GM23338 (cell line): ENCODE results near the gene TMEM247. TPM values are rescaled to one million over a fixed set of nuclear protein-coding genes. Genes with fewer than 3 reads are reported as not detected.

Source experiments
- ATAC-seq: fragments of 200-7000 bp; cut with Tn5 transposase; 3 replicates; pipeline ENCODE4 v1.9.1; 2020
- DNase-seq: peaks from one replicate; pipeline ENCODE4 v3.0.0-alpha.2; 2015; ENCODE audit warnings: low spot score
- H2AFZ ChIP-seq: fragments of 200-600 bp; sonication (generic); 2 replicates; pipeline ENCODE4 v1.8.0; 2016; ENCODE audit warnings: antibody characterized with exemption, mild to moderate bottlenecking, moderate library complexity
- H3F3A ChIP-seq: fragments of 200-600 bp; sonication (generic); replicated peaks from 2 replicates; pipeline ENCODE4 v1.8.0; 2017; ENCODE audit warnings: antibody characterized with exemption, mixed run types, low read depth
- H3K27ac ChIP-seq: fragments of 200-600 bp; sonication (generic); 2 replicates; pipeline ENCODE4 v1.6.1; 2016; ENCODE audit warnings: low read depth
- H3K27me3 ChIP-seq: fragments of 200-600 bp; sonication (generic); 2 replicates; pipeline ENCODE4 v1.8.0; 2016; ENCODE audit warnings: mild to moderate bottlenecking, mixed run types, moderate library complexity; ENCODE audit not compliant: insufficient read depth
- H3K36me3 ChIP-seq: fragments of 200-600 bp; sonication (generic); 2 replicates; pipeline ENCODE4 v1.8.0; 2016; ENCODE audit warnings: mild to moderate bottlenecking; ENCODE audit not compliant: insufficient read depth
- H3K4me1 ChIP-seq: fragments of 200-600 bp; sonication (generic); 2 replicates; pipeline ENCODE4 v1.8.0; 2016; ENCODE audit warnings: mild to moderate bottlenecking, moderate library complexity; ENCODE audit not compliant: insufficient read depth
- H3K4me2 ChIP-seq: fragments of 200-600 bp; sonication (generic); 2 replicates; pipeline ENCODE4 v1.7.1; 2017; ENCODE audit warnings: mixed run types
- H3K4me3 ChIP-seq: fragments of 200-600 bp; sonication (generic); 2 replicates; pipeline ENCODE4 v1.6.1; 2016; ENCODE audit warnings: mixed run types
- H3K79me2 ChIP-seq: fragments of 200-600 bp; sonication (generic); replicated peaks from 2 replicates; pipeline ENCODE4 v1.8.0; 2017; ENCODE audit warnings: mild to moderate bottlenecking; ENCODE audit not compliant: insufficient read depth
- H3K9me2 ChIP-seq: fragments of 200-600 bp; sonication (generic); 2 replicates; pipeline ENCODE4 v1.8.0; 2017; ENCODE audit not compliant: insufficient read depth
- H4K20me1 ChIP-seq: fragments of 200-600 bp; sonication (generic); replicated peaks from 2 replicates; pipeline ENCODE4 v1.8.0; 2017; ENCODE audit warnings: mild to moderate bottlenecking; ENCODE audit not compliant: insufficient read depth
- H3K27ac Mint-ChIP-seq: 2 replicates; pipeline ENCODE4 v1.8.0; 2020; ENCODE audit warnings: inconsistent platforms, mild to moderate bottlenecking, moderate library complexity, mixed read lengths
- H3K27me3 Mint-ChIP-seq: 3 replicates; pipeline ENCODE4 v1.8.0; 2022; ENCODE audit warnings: low read depth, mild to moderate bottlenecking, moderate library complexity, mixed read lengths, inconsistent platforms; ENCODE audit not compliant: insufficient read depth, poor library complexity
- H3K36me3 Mint-ChIP-seq: 3 replicates; pipeline ENCODE4 v1.8.0; 2021; ENCODE audit warnings: low read depth, mild to moderate bottlenecking, inconsistent platforms, moderate library complexity, mixed read lengths
- H3K4me1 Mint-ChIP-seq: 3 replicates; pipeline ENCODE4 v1.8.0; 2020; ENCODE audit warnings: mild to moderate bottlenecking, inconsistent platforms, mixed read lengths
- H3K4me3 Mint-ChIP-seq: 3 replicates; pipeline ENCODE4 v1.8.0; 2021; ENCODE audit warnings: moderate library complexity, mild to moderate bottlenecking, inconsistent platforms, mixed read lengths
- H3K9me3 Mint-ChIP-seq: 3 replicates; pipeline ENCODE4 v1.8.0; 2020; ENCODE audit warnings: moderate library complexity, mild to moderate bottlenecking, inconsistent platforms, mixed read lengths
- NANOG ChIP-seq: IDR thresholded peaks from 2 replicates; pipeline ENCODE4 v1.6.1; 2016; ENCODE audit warnings: antibody characterized with exemption, borderline replicate concordance
- ZNF331 ChIP-seq: fragments of 250-450 bp; sonication (Bioruptor Pico); IDR thresholded peaks from 2 replicates; pipeline ENCODE4 v1.5.0; 2020; ENCODE audit warnings: low read depth, mild to moderate bottlenecking, moderate library complexity
- ZNF462 ChIP-seq: fragments of 250-450 bp; sonication (Bioruptor Pico); IDR thresholded peaks from 2 replicates; pipeline ENCODE4 v1.5.0; 2020; ENCODE audit warnings: mild to moderate bottlenecking, moderate library complexity
- polyA plus RNA-seq: library from polyadenylated mRNA; unstranded; fragments of >200 nt; fragmentation: Nextera tagmentation; extraction: Ambion mirVana; gene quantifications from 2 replicates; pipeline ENCODE4 v1.2.1, GENCODE V29; 2016
- total RNA-seq: library from RNA; depleted of rRNA; stranded (reverse); fragments of >200 nt; shearing (Covaris generic); gene quantifications from 2 replicates; pipeline ENCODE4 v1.2.3, GENCODE V29; 2014
- TF ChIP-seq, protein P1 (sequence below): IDR thresholded peaks from 2 replicates; pipeline ENCODE4 v1.6.1; 2016; ENCODE audit warnings: antibody characterized with exemption
- TF ChIP-seq, protein P2 (sequence below), 2 experiments: fragments of 200-600 bp in 1 of 2; sonication (generic) in 1 of 2; conservative IDR thresholded peaks; 2 replicates each; pipeline versions ENCODE4 v1.5.1 to v1.6.1; 2016 to 2017; ENCODE audit warnings: antibody characterized with exemption in 2 of 2, low read depth in 2 of 2, mild to moderate bottlenecking in 2 of 2, moderate library complexity in 1 of 2

TMEM247 gene
- total and polyA plus RNA-seq, 2 experiments from 2014 or later, result not detected

DNA sequence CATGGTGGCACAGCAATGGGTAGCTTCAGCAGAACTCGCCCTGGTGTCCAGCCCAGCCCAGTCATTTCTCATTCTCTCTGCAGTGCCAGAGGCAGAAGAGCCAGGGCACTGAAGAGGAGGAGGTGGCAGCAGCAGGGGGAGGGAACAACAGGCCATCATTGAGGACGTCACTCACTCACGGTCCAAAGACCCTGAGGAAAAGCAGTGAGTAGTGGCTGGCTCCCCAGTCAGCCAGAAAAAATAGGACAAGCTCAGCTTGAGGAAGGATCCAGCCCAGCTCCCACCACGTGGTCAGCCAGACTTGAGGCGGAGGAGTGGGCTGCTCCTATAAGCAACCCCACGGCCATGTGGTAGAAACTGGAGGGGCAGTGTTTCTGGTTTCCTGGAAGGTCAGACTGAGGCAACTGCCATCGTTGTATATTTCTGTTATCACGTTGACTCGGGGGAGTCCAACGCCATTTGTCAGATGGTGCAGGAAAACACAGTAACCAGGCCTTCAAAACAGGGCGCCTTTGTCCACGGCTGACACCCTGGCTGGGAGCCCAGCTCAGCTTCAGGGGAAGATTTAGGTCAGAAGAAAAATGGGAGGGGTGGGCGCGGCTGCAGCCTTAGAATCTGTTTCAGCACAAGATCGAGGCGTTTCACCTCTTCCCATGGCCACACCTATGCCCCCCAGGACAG lies 19.0 kb upstream of the TMEM247 start:
- Histone ChIP-seq H3K79me2 (no peaks in the 10 kb centered on the region), H3F3A (no peaks in the 10 kb centered on the region), H3K36me3 (no peaks in the 10 kb centered on the region), H3K9me2 (0 out of 2 replicates have a peak, but pooled peaks cover 6% of the 10 kb centered on the region), H2AFZ (no peak overlapping the region), H3K27ac (no peak overlapping the region), H4K20me1 (no peaks in the 10 kb centered on the region), H3K27me3 (no peaks in the 10 kb centered on the region), H3K4me3 (no peak overlapping the region), H3K4me1 (no peaks in the 10 kb centered on the region), H3K4me2 (no peak overlapping the region)
- Mint-ChIP-seq H3K4me3 (no peak overlapping the region), H3K9me3 (no peaks in the 10 kb centered on the region), H3K4me1 (peaks cover 7% of the 10 kb centered on the region; the same call in 2 of the 3 replicates), H3K36me3 (no peaks in the 10 kb centered on the region), H3K27ac (no peak overlapping the region), H3K27me3 (no peaks in the 10 kb centered on the region)
- no peak for ATAC-seq
- TF ChIP-seq ZNF462 (CRISPR knock-in tag) (no peak), ZNF331 (CRISPR knock-in tag) (no peak), NANOG (no peak)
- TF ChIP-seq, protein P1, sequence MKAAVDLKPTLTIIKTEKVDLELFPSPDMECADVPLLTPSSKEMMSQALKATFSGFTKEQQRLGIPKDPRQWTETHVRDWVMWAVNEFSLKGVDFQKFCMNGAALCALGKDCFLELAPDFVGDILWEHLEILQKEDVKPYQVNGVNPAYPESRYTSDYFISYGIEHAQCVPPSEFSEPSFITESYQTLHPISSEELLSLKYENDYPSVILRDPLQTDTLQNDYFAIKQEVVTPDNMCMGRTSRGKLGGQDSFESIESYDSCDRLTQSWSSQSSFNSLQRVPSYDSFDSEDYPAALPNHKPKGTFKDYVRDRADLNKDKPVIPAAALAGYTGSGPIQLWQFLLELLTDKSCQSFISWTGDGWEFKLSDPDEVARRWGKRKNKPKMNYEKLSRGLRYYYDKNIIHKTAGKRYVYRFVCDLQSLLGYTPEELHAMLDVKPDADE, result no peak
- TF ChIP-seq, protein P2, sequence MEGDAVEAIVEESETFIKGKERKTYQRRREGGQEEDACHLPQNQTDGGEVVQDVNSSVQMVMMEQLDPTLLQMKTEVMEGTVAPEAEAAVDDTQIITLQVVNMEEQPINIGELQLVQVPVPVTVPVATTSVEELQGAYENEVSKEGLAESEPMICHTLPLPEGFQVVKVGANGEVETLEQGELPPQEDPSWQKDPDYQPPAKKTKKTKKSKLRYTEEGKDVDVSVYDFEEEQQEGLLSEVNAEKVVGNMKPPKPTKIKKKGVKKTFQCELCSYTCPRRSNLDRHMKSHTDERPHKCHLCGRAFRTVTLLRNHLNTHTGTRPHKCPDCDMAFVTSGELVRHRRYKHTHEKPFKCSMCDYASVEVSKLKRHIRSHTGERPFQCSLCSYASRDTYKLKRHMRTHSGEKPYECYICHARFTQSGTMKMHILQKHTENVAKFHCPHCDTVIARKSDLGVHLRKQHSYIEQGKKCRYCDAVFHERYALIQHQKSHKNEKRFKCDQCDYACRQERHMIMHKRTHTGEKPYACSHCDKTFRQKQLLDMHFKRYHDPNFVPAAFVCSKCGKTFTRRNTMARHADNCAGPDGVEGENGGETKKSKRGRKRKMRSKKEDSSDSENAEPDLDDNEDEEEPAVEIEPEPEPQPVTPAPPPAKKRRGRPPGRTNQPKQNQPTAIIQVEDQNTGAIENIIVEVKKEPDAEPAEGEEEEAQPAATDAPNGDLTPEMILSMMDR (conservative IDR thresholded peaks at IDR 0.05; ENCODE audit: low read depth in 2 of 2), result no peak
- no peak for DNase-seq
